Naive thymus-derived CD4-positive, alpha-beta T cell (primary cell): ENCODE measurements around the gene TDRD12. TPM values are rescaled to one million over a fixed set of nuclear protein-coding genes. Genes with fewer than 3 reads are reported as not detected.
A peak's percentile ranks its signal among the peaks of the same experiment; 100 is the strongest.

ENCODE experiments used
- ATAC-seq: fragments of 150-1000 bp; cut with Tn5 transposase; 2 replicates; pipeline ENCODE4 v1.10.0; 2021; ENCODE audit warnings: mild to moderate bottlenecking, moderate library complexity
- CTCF ChIA-PET: fragments of 350-600 bp; sonication (Branson Sonifier 250); formaldehyde crosslinking; loops from one replicate; lab custom pipeline; 2021; ENCODE audit warnings: antibody characterized with exemption; lab: Charles Lee
- POLR2A ChIA-PET: fragments of 350-600 bp; sonication (Branson Sonifier 250); formaldehyde crosslinking; loops from one replicate; lab custom pipeline; 2021; ENCODE audit warnings: antibody characterized with exemption, inconsistent platforms; lab: Charles Lee
- DNase-seq, 9 donors: peaks; one replicate each; pipeline versions ENCODE4 v3.0.0 to v3.0.0-alpha.2; 2020 to 2022; ENCODE audit warnings: mixed read lengths in 1 of 9
- H3K27ac ChIP-seq: one replicate; pipeline ENCODE4 v1.7.0; 2013; ENCODE audit warnings: mild to moderate bottlenecking, low read depth, low read length, moderate library complexity
- H3K27me3 ChIP-seq, 2 donors: one replicate each; pipeline ENCODE4 v1.7.0; 2013; ENCODE audit warnings: low read length in 2 of 2, mild to moderate bottlenecking in 2 of 2, moderate library complexity in 2 of 2; ENCODE audit not compliant: control insufficient read depth in 2 of 2, insufficient read depth in 2 of 2
- H3K36me3 ChIP-seq, 3 experiments: 1 replicate in 2 of 3; 2 replicates in 1 of 3; pipeline ENCODE4 v1.7.0; 2013; ENCODE audit warnings: low read length in 3 of 3, mild to moderate bottlenecking in 3 of 3, moderate library complexity in 1 of 3; ENCODE audit not compliant: insufficient read depth in 3 of 3, control insufficient read depth in 2 of 3
- H3K4me1 ChIP-seq, 2 donors: one replicate each; pipeline ENCODE4 v1.7.0; 2013; ENCODE audit warnings: low read length in 2 of 2, mild to moderate bottlenecking in 2 of 2, moderate library complexity in 1 of 2; ENCODE audit not compliant: control insufficient read depth in 2 of 2, insufficient read depth in 2 of 2
- H3K4me3 ChIP-seq: 2 replicates; pipeline ENCODE4 v1.7.0; 2013; ENCODE audit warnings: mild to moderate bottlenecking, low read length
- H3K9me3 ChIP-seq, 3 experiments: 1 replicate in 2 of 3; 2 replicates in 1 of 3; pipeline ENCODE4 v1.7.0; 2013; ENCODE audit warnings: low read length in 3 of 3; ENCODE audit not compliant: control insufficient read depth in 2 of 3
- H3K27ac Mint-ChIP-seq, 9 donors: one replicate each; pipeline ENCODE4 v1.8.0; 2020 to 2022; ENCODE audit warnings: mixed read lengths in 9 of 9, mild to moderate bottlenecking in 8 of 9, moderate library complexity in 5 of 9, inconsistent platforms in 2 of 9
- H3K27me3 Mint-ChIP-seq, 5 donors: one replicate each; pipeline ENCODE4 v1.8.0; 2021 to 2022; ENCODE audit warnings: mixed read lengths in 5 of 5, mild to moderate bottlenecking in 1 of 5
- H3K36me3 Mint-ChIP-seq, 5 donors: one replicate each; pipeline ENCODE4 v1.8.0; 2020 to 2022; ENCODE audit warnings: mixed read lengths in 5 of 5, mild to moderate bottlenecking in 3 of 5, inconsistent platforms in 1 of 5
- H3K4me1 Mint-ChIP-seq, 7 donors: one replicate each; pipeline ENCODE4 v1.8.0; 2020 to 2022; ENCODE audit warnings: mixed read lengths in 7 of 7, mild to moderate bottlenecking in 3 of 7, inconsistent platforms in 1 of 7
- H3K4me3 Mint-ChIP-seq, 10 donors: one replicate each; pipeline ENCODE4 v1.8.0; 2020 to 2022; ENCODE audit warnings: mild to moderate bottlenecking in 10 of 10, mixed read lengths in 10 of 10, moderate library complexity in 6 of 10, inconsistent platforms in 2 of 10
- H3K9me3 Mint-ChIP-seq, 11 donors: one replicate each; pipeline ENCODE4 v1.8.0; 2020 to 2022; ENCODE audit warnings: mixed read lengths in 11 of 11, mild to moderate bottlenecking in 4 of 11, inconsistent platforms in 1 of 11, moderate library complexity in 1 of 11
- intact Hi-C, 2 donors: fragments of 100-400 bp; cut with micrococcal nuclease; formaldehyde crosslinking; loops; one replicate each; pipeline ENCODE4 v1.15.1; 2023
- polyA plus RNA-seq, 2 donors: library from polyadenylated mRNA; unstranded; fragments of 300-500 nt; fragmentation: Illumina TruSeq; gene quantifications; one replicate each; pipeline ENCODE4 v1.2.3, GENCODE V29; 2021
- total RNA-seq, 6 experiments: library from RNA in 5 of 6; stranded (reverse) in 5 of 6; gene quantifications; 1 replicate in 5 of 6; 2 replicates in 1 of 6; pipeline ENCODE4 v1.2.3 and lab custom pipeline; 2021 to 2026

TDRD12 gene
- total and polyA plus RNA-seq, 7 experiments from 2014 or later, result 0.17 to 3.6 (median 0.67) TPM; not detected in 1

GRCh38 chr19:32876236-32876918 lies 156.8 kb downstream of the TDRD12 start:
- Mint-ChIP-seq H3K4me1 (peaks cover 0 to 4% (median 0%) of the 10 kb centered on the region in 7 donors), H3K27me3 (no peaks in the 10 kb centered on the region), H3K27ac (peak overlapping the region in 3 of 9 donors; percentile 12 to 28 (median 13)), H3K9me3 (no peaks in the 10 kb centered on the region), H3K4me3 (no peak overlapping the region), H3K36me3 (peaks cover 0 to 24% (median 6%) of the 10 kb centered on the region in 5 donors)
- no peaks in the 10 kb centered on the region for H3K9me3 ChIP-seq
- DNase-seq (no peak), ATAC-seq (no peak)
- POLR2A ChIA-PET, result no interaction called here
- no peaks in the 10 kb centered on the region for H3K4me1 ChIP-seq
- no peak overlapping the region for H3K27ac ChIP-seq
- CTCF ChIA-PET, result no interaction called here
- no peak overlapping the region for H3K4me3 ChIP-seq
- no peaks in the 10 kb centered on the region for H3K27me3 ChIP-seq
- intact Hi-C loops, result no loop called here
- no peaks in the 10 kb centered on the region for H3K36me3 ChIP-seq

DNA sequence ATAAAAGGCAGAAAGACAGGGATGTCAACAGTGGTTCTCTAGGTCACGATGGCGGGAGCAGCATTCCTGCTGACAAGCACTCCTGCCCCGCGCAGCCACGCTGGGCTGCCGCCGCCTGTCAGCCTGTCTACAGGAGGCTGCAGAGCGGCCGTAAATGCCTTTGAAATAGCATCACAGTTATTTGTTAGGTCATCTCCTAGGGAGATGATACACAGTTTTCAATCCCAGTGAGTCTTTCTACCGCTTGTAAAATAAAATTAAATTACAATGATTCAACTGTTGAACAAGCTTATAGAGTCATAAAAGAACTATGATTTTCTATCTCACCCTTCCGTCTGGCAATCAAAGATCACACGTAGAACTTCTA lies 157.3 kb downstream of the TDRD12 start:
- ATAC-seq (no peak), DNase-seq (no peak)
- Histone ChIP-seq H3K4me3 (no peak overlapping the region), H3K9me3 (no peaks in the 10 kb centered on the region), H3K27ac (no peak overlapping the region), H3K36me3 (no peaks in the 10 kb centered on the region), H3K27me3 (no peaks in the 10 kb centered on the region), H3K4me1 (no peaks in the 10 kb centered on the region)
- no peaks in the 10 kb centered on the region for H3K27me3 Mint-ChIP-seq
- peaks cover 0 to 4% (median 0%) of the 10 kb centered on the region in 7 donors for H3K4me1 Mint-ChIP-seq
- CTCF ChIA-PET, result no interaction called here
- H3K9me3 Mint-ChIP-seq, result no peaks in the 10 kb centered on the region
- peaks cover 0 to 24% (median 6%) of the 10 kb centered on the region in 5 donors for H3K36me3 Mint-ChIP-seq
- H3K27ac Mint-ChIP-seq, result peak overlapping the region in 1 of 9 donors; percentile 28
- POLR2A ChIA-PET, result no interaction called here
- H3K4me3 Mint-ChIP-seq, result no peak overlapping the region
- intact Hi-C loops, result no loop called here

Other genes with a start within 250 kb of the TDRD12 start
- 10 to 100 TPM; 19.5 to 98.0 (median 51.2) TPM for gene PDCD5, start 138.6 kb upstream of the TDRD12 start, total RNA-seq
- gene PDCD5, start 138.6 kb upstream of the TDRD12 start, polyA plus RNA-seq, result 100 to 1,000 TPM in 1 of 2 donors, 10 to 100 TPM in 1; 82.1 to 101 TPM
- 10 to 100 TPM; 23.6 to 44.9 (median 41.2) TPM for gene ANKRD27, start 44.6 kb upstream of the TDRD12 start, total RNA-seq
- gene ANKRD27, start 44.6 kb upstream of the TDRD12 start, polyA plus RNA-seq, result 10 to 100 TPM; 12.3 to 20.4 TPM
- under 1 TPM; 0.13 to 0.30 (median 0.24) TPM for gene RGS9BP, start 43.9 kb upstream of the TDRD12 start, total RNA-seq
- gene RGS9BP, start 43.9 kb upstream of the TDRD12 start, polyA plus RNA-seq, result not detected
- 10 to 100 TPM in 2 of 5 experiments, 1 to 10 TPM in 3; 8.4 to 17.0 (median 9.0) TPM for gene NUDT19, start 27.9 kb upstream of the TDRD12 start, total RNA-seq
- 1 to 10 TPM; 2.4 to 2.9 TPM for gene NUDT19, start 27.9 kb upstream of the TDRD12 start, polyA plus RNA-seq
- gene SLC7A9, start 150.0 kb downstream of the TDRD12 start, total RNA-seq, result 1 to 10 TPM in 2 of 5 experiments, under 1 TPM in 3; 0.24 to 1.1 (median 0.56) TPM
- gene SLC7A9, start 150.0 kb downstream of the TDRD12 start, polyA plus RNA-seq, result not detected